ENCODE results near the gene OR4A15. TPM values are rescaled to one million over a fixed set of nuclear protein-coding genes. Genes with fewer than 3 reads are reported as not detected.

OR4A15 gene
- total RNA-seq, 1 experiment from 2014 or later: not detected

- H3K4me3 ChIP-seq (ENCODE audit: low read depth, low read length): no peak overlapping the region
- H3K36me3 ChIP-seq (ENCODE audit: control insufficient read depth, insufficient read depth, low read length): no peaks in the 10 kb centered on the region
- Mint-ChIP-seq H3K27me3 (ENCODE audit: insufficient read depth, unreplicated experiment) (no peaks in the 10 kb centered on the region), H3K9me3 (ENCODE audit: unreplicated experiment) (peaks cover 5% of the 10 kb centered on the region), H3K4me3 (ENCODE audit: unreplicated experiment) (no peak overlapping the region), H3K36me3 (ENCODE audit: insufficient read depth, unreplicated experiment) (no peaks in the 10 kb centered on the region), H3K4me1 (ENCODE audit: low read depth, unreplicated experiment) (no peaks in the 10 kb centered on the region), H3K27ac (ENCODE audit: unreplicated experiment) (no peak overlapping the region)
- TF ChIP-seq CTCF (IDR thresholded peaks at IDR 0.05; ENCODE audit: insufficient read depth in 1 of 2, low read depth in 1 of 2, low read length in 1 of 2, severe bottlenecking in 1 of 2, unreplicated experiment in 1 of 2): no peak
- CTCF ChIA-PET: no interaction called here
- BruUV-seq (replicated peaks): no TSS peak
- no peaks in the 10 kb centered on the region for H3K27me3 ChIP-seq (replicated peaks; ENCODE audit: control insufficient read depth, insufficient read depth, low read length)
- DNase-seq: no peak
- POLR2A ChIA-PET: no interaction called here
- no peaks in the 10 kb centered on the region for H3K4me1 ChIP-seq
- intact Hi-C loops (cut with micrococcal nuclease; ENCODE audit: unreplicated experiment): no loop called here
- no peaks in the 10 kb centered on the region for H3K9me3 ChIP-seq
Observed at GRCh38 chr11:55401011-55401410, 33.2 kb downstream of the OR4A15 start.

Other genes starting within 250 kb of the OR4A15 start
- not detected in 2 replicates for gene TRIM48, start 105.8 kb upstream of the OR4A15 start, total RNA-seq (2022)
- gene OR4A16, start 24.8 kb upstream of the OR4A15 start, total RNA-seq (2022): not detected in 2 replicates
- gene OR4C15, start 186.5 kb downstream of the OR4A15 start, total RNA-seq (2022): not detected in 2 replicates
- gene OR4C16, start 204.2 kb downstream of the OR4A15 start, total RNA-seq (2022): not detected in 2 replicates
- gene OR4C11, start 239.7 kb downstream of the OR4A15 start, total RNA-seq (2022): not detected in 2 replicates

Data from Caco-2 (cell line).